H1 (cell line): ENCODE results near the gene DTNB. TPM values are rescaled to one million over a fixed set of nuclear protein-coding genes. Genes with fewer than 3 reads are reported as not detected.

ENCODE experiments used
- BACH1 ChIP-seq: IDR thresholded peaks from 2 replicates; pipeline ENCODE4 v1.6.1; 2012; ENCODE audit warnings: low read length, improper control_type of control experiment
- BCL11A ChIP-seq, 2 experiments: IDR thresholded peaks; one replicate each; pipeline ENCODE4 v1.6.1; 2011; ENCODE audit warnings: low read depth in 2 of 2, low read length in 2 of 2, mild to moderate bottlenecking in 2 of 2
- CEBPB ChIP-seq: IDR thresholded peaks from 2 replicates; pipeline ENCODE4 v1.6.1; 2012; ENCODE audit warnings: low read depth, low read length
- EP300 ChIP-seq, 2 experiments: IDR thresholded peaks; 1 replicate in 1 of 2; 2 replicates in 1 of 2; pipeline ENCODE4 v1.6.1; 2011 to 2012; ENCODE audit warnings: low read depth in 2 of 2, low read length in 2 of 2, mild to moderate bottlenecking in 2 of 2, borderline replicate concordance in 1 of 2, inconsistent platforms in 1 of 2, moderate library complexity in 1 of 2
- FOSL1 ChIP-seq: IDR thresholded peaks from 2 replicates; pipeline ENCODE4 v1.6.1; 2011; ENCODE audit warnings: mild to moderate bottlenecking, low read depth, low read length, moderate library complexity; ENCODE audit not compliant: insufficient read depth
- GABPA ChIP-seq: IDR thresholded peaks from 2 replicates; pipeline ENCODE4 v1.6.1; 2011; ENCODE audit warnings: mild to moderate bottlenecking, low read length, moderate library complexity, borderline replicate concordance; ENCODE audit not compliant: insufficient read depth
- HDAC6 ChIP-seq: IDR thresholded peaks from one replicate; pipeline ENCODE4 v1.7.1; 2012; ENCODE audit warnings: low read depth, mild to moderate bottlenecking, inconsistent platforms, low read length, moderate library complexity
- PHF8 ChIP-seq: fragments of 200-600 bp; sonication (generic); conservative IDR thresholded peaks from 2 replicates; pipeline ENCODE4 v1.7.1; 2012; ENCODE audit warnings: low read depth, mild to moderate bottlenecking, inconsistent platforms, low read length, moderate library complexity
- POLR2AphosphoS5 ChIP-seq: IDR thresholded peaks from 2 replicates; pipeline ENCODE4 v1.6.1; 2011; ENCODE audit warnings: low read depth, low read length
- POU5F1 ChIP-seq: IDR thresholded peaks from 2 replicates; pipeline ENCODE4 v1.6.1; 2011; ENCODE audit warnings: low read depth, mild to moderate bottlenecking, low read length, moderate library complexity
- RNF2 ChIP-seq: fragments of 200-900, 300-1000 bp; sonication (generic); IDR thresholded peaks from 2 replicates; pipeline ENCODE4 v1.7.1; 2016; ENCODE audit warnings: borderline replicate concordance, low read depth, mild to moderate bottlenecking, antibody characterized with exemption, low read length; ENCODE audit not compliant: poor library complexity, severe bottlenecking; ENCODE audit errors: missing control alignments
- RXRA ChIP-seq: IDR thresholded peaks from 2 replicates; pipeline ENCODE4 v1.6.1; 2011; ENCODE audit warnings: low read depth, mild to moderate bottlenecking, low read length, moderate library complexity; ENCODE audit not compliant: insufficient read depth
- SAP30 ChIP-seq: fragments of 300-600 bp; sonication (generic); IDR thresholded peaks from 2 replicates; pipeline ENCODE4 v1.7.1; 2012; ENCODE audit warnings: low read length, moderate library complexity, mild to moderate bottlenecking, inconsistent platforms; ENCODE audit not compliant: insufficient read depth, insufficient replicate concordance
- SIN3A ChIP-seq, 2 experiments: IDR thresholded peaks in 1 of 2; conservative IDR thresholded peaks in 1 of 2; 2 replicates each; pipeline ENCODE4 v1.6.1; 2011 to 2012; ENCODE audit warnings: low read length in 2 of 2, improper control_type of control experiment in 1 of 2, low read depth in 1 of 2, mild to moderate bottlenecking in 1 of 2
- SIRT6 ChIP-seq: IDR thresholded peaks from one replicate; pipeline ENCODE4 v1.7.1; 2012; ENCODE audit warnings: low read length, inconsistent platforms
- SP4 ChIP-seq: IDR thresholded peaks from 2 replicates; pipeline ENCODE4 v1.6.1; 2012; ENCODE audit warnings: low read length, inconsistent platforms
- SUZ12 ChIP-seq: fragments of 200-600 bp; sonication (generic); IDR thresholded peaks from 2 replicates; pipeline ENCODE4 v1.6.1; 2012; ENCODE audit warnings: mild to moderate bottlenecking, inconsistent platforms, low read length, moderate library complexity, mixed read lengths
- TBP ChIP-seq: IDR thresholded peaks from 2 replicates; pipeline ENCODE4 v1.6.1; 2011; ENCODE audit warnings: low read depth, low read length, improper control_type of control experiment
- TCF12 ChIP-seq: IDR thresholded peaks from 2 replicates; pipeline ENCODE4 v1.6.1; 2011; ENCODE audit warnings: low read depth, mild to moderate bottlenecking, low read length
- TEAD4 ChIP-seq: IDR thresholded peaks from 2 replicates; pipeline ENCODE4 v1.6.1; 2012; ENCODE audit warnings: low read depth, low read length, inconsistent platforms, mixed read lengths
- YY1 ChIP-seq: IDR thresholded peaks from 2 replicates; pipeline ENCODE4 v1.6.1; 2011; ENCODE audit warnings: low read depth, mild to moderate bottlenecking, low read length
- ZNF274 ChIP-seq: IDR thresholded peaks from 2 replicates; pipeline ENCODE4 v1.7.0; 2012; ENCODE audit warnings: low read length, borderline replicate concordance; ENCODE audit errors: extremely low read depth
- polyA plus RNA-seq, 7 experiments: library from polyadenylated mRNA; depleted of rRNA in 3 of 7; stranded (reverse) in 5 of 7; unstranded in 2 of 7; fragments of >200 nt in 5 of 7; fragments of 200-250 nt in 2 of 7; gene quantifications; 1 replicate in 5 of 7; 2 replicates in 1 of 7; 4 replicates in 1 of 7; pipeline versions ENCODE4 v1.2.1 to v1.2.3, GENCODE V29; 2011 to 2013; ENCODE audit warnings: missing spikeins in 2 of 7, mixed read lengths in 2 of 7
- total RNA-seq: library from RNA; stranded (reverse); fragmentation: NEBNext Ultra II Directional; extraction: Animal tissue kit (Norgen Biotek cat#: 25700); gene quantifications from 2 replicates; pipeline ENCODE4 v1.2.1, GENCODE V29; 2021
- TF ChIP-seq, protein P1 (sequence below): IDR thresholded peaks from 2 replicates; pipeline ENCODE4 v1.6.1; 2012; ENCODE audit warnings: inconsistent platforms
- TF ChIP-seq, protein P2 (sequence below): IDR thresholded peaks from 2 replicates; pipeline ENCODE4 v1.6.1; 2012; ENCODE audit warnings: low read length, inconsistent platforms

DTNB gene
- total and polyA plus RNA-seq, 2 of the 8 experiments (the other 6 are each of a cell fraction or from before 2014, with no cell fraction given): 39.6 to 49.5 TPM

DNA sequence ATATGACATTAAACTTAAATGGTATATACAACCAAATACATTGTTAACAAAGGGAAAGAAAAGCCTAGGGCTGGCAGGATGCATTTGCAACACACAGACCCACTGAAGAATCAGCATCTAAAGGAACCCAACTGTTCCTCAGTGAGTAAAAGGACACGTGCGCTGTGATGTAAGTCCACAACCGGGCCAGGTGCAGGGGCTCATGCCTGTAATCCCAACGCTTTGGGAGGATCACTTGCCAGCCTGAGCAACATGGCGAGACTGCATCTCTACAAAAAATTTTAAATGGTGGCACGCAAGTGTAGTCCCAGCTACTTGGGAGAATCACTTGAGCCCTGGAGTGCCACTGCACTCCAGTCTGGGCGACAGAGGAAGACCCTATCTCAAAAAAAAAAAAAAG, 3.9 kb downstream of the DTNB start (continued):
- TF ChIP-seq TCF12: peak; percentile 95; the same call in 1 of the 2 replicates
- no peak for TF ChIP-seq POU5F1
- TF ChIP-seq PHF8: no peak
- no peak for TF ChIP-seq RXRA
- no peak for TF ChIP-seq BACH1
- no peak for TF ChIP-seq TEAD4
- TF ChIP-seq, protein P1, sequence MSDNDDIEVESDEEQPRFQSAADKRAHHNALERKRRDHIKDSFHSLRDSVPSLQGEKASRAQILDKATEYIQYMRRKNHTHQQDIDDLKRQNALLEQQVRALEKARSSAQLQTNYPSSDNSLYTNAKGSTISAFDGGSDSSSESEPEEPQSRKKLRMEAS: peak; percentile 89
- no peak for TF ChIP-seq HDAC6
- peak; percentile 71 for TF ChIP-seq CEBPB
- TF ChIP-seq SIN3A (conservative IDR thresholded peaks at IDR 0.05 in 1 of 2, IDR thresholded peaks at IDR 0.05 in 1 of 2; ENCODE audit: low read depth in 1 of 2, low read length in 2 of 2): no peak
- peak; percentile 66 for TF ChIP-seq POLR2AphosphoS5
- TF ChIP-seq, protein P2, sequence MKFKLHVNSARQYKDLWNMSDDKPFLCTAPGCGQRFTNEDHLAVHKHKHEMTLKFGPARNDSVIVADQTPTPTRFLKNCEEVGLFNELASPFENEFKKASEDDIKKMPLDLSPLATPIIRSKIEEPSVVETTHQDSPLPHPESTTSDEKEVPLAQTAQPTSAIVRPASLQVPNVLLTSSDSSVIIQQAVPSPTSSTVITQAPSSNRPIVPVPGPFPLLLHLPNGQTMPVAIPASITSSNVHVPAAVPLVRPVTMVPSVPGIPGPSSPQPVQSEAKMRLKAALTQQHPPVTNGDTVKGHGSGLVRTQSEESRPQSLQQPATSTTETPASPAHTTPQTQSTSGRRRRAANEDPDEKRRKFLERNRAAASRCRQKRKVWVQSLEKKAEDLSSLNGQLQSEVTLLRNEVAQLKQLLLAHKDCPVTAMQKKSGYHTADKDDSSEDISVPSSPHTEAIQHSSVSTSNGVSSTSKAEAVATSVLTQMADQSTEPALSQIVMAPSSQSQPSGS: no peak
- no peak for TF ChIP-seq RNF2
- no peak for TF ChIP-seq GABPA
- TF ChIP-seq YY1: peak; percentile 75
- TF ChIP-seq FOSL1: no peak
- TF ChIP-seq EP300 (IDR thresholded peaks at IDR 0.05; ENCODE audit: borderline replicate concordance in 1 of 2, low read depth in 2 of 2, low read length in 2 of 2): peak in 1 of 2 experiments; percentile 49; a peak in 1 of 3 replicates
- TF ChIP-seq SUZ12: no peak
- no peak for TF ChIP-seq SIRT6
- TF ChIP-seq ZNF274: no peak
- peak; percentile 59; the same call in 1 of the 2 replicates for TF ChIP-seq TBP
- TF ChIP-seq SP4: no peak
- no peak for TF ChIP-seq SAP30
- no peak for TF ChIP-seq BCL11A (IDR thresholded peaks at IDR 0.05; ENCODE audit: low read depth in 2 of 2, low read length in 2 of 2)
